ENCODE results near the gene DYDC2.
A peak's percentile ranks its signal among the peaks of the same experiment; 100 is the strongest.

Gene DYDC2

GRCh38 chr10:80405626-80406025 is 49.0 kb downstream of the DYDC2 start:
- no peak for TF ChIP-seq CTCF (IDR thresholded peaks at IDR 0.05; ENCODE audit: borderline replicate concordance, insufficient read depth, low read depth, low read length)
- H3K4me3 ChIP-seq (ENCODE audit: low read depth, low read length), result no peak overlapping the region

- TF ChIP-seq CTCF (IDR thresholded peaks at IDR 0.05; ENCODE audit: borderline replicate concordance, insufficient read depth, low read depth, low read length), result no peak
- no peak overlapping the region for H3K4me3 ChIP-seq (ENCODE audit: low read depth, low read length)
Observed at GRCh38 chr10:80406204-80406603, 49.6 kb downstream of the DYDC2 start.

DNA sequence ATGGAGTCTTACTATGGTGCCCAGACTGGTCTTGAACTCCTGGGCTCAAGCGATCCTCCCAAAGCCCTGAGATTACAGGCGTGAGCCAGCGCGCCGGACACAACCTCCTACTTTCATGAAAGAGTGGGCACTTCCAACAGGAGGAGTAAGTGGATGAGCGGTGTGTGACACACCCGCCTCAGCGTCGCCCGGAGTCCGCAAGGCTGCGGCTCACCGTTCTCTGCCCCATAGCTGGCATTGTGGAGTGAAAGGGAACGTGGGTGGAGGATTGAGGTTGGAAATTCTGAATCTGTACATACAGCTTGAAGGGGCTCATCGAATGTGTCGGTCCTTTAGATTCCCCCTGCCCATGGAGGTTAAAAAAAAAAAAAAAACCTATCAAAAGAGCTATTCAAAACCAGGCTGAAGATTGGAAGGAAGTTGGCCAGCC is 51.2 kb downstream of the DYDC2 start:
- H3K4me3 ChIP-seq (ENCODE audit: low read depth, low read length), result peak overlapping the region; percentile 81
- TF ChIP-seq CTCF (IDR thresholded peaks at IDR 0.05; ENCODE audit: borderline replicate concordance, insufficient read depth, low read depth, low read length), result no peak

- H3K4me3 ChIP-seq (ENCODE audit: low read depth, low read length), result peak within 1 kb of the TSS; percentile 81
- no peak for TF ChIP-seq CTCF (IDR thresholded peaks at IDR 0.05; ENCODE audit: borderline replicate concordance, insufficient read depth, low read depth, low read length)
Observed at GRCh38 chr10:80408242-80409101, 51.9 kb downstream of the DYDC2 start, which contains the start of gene PRXL2A. PRXL2A (plus strand) TSS chr10:80408551; CDS start chr10:80420468, 11,917 bp downstream.

- peak overlapping the region; percentile 81 for H3K4me3 ChIP-seq (ENCODE audit: low read depth, low read length)
- TF ChIP-seq CTCF (IDR thresholded peaks at IDR 0.05; ENCODE audit: borderline replicate concordance, insufficient read depth, low read depth, low read length), result no peak
Observed at GRCh38 chr10:80409121-80409520, 52.5 kb downstream of the DYDC2 start.

DNA sequence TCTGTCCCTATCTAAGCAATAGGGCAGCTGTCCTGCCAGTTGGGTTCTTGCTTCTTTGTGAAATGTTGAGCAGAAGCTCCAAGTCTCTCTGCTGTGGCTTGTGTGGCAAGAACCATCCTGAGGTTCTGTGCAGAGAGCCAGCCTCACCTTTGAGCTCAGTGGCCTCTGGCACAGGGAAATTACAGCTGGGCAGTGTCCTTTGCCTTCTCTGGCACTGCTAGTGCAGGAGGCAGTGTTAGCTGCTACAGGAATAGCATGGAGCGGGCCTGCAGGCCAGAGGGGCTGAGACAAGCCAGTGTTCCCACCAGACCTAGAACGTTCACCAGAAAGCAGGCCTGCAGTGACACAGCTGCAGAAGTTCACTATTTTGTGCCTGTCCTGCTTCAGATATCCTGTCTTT is 53.5 kb downstream of the DYDC2 start:
- H3K4me3 ChIP-seq (ENCODE audit: low read depth, low read length), result no peak overlapping the region
- TF ChIP-seq CTCF (IDR thresholded peaks at IDR 0.05; ENCODE audit: borderline replicate concordance, insufficient read depth, low read depth, low read length), result no peak

- TF ChIP-seq CTCF (IDR thresholded peaks at IDR 0.05; ENCODE audit: borderline replicate concordance, insufficient read depth, low read depth, low read length), result no peak
- no peak overlapping the region for H3K4me3 ChIP-seq (ENCODE audit: low read depth, low read length)
Observed at GRCh38 chr10:80410578-80411145, 54.1 kb downstream of the DYDC2 start.

Measured in GM12875 (cell line).